H9 (cell line): ENCODE results near the gene DGKB. TPM values are rescaled to one million over a fixed set of nuclear protein-coding genes. Genes with fewer than 3 reads are reported as not detected.

Experiments
- DNase-seq: peaks from one replicate; pipeline ENCODE4 v3.0.0-alpha.2; 2017
- H2AFZ ChIP-seq: one replicate; pipeline ENCODE4 v1.6.1; 2013; ENCODE audit warnings: mild to moderate bottlenecking, low read length, control low read depth, moderate library complexity
- H2AK5ac ChIP-seq: 2 replicates; pipeline ENCODE4 v1.6.1; 2013; ENCODE audit warnings: low read length, control low read depth, mixed read lengths; ENCODE audit not compliant: insufficient read length
- H2BK120ac ChIP-seq: one replicate; pipeline ENCODE4 v1.6.1; 2013; ENCODE audit warnings: low read depth, mild to moderate bottlenecking, low read length, control low read depth, inconsistent platforms; ENCODE audit not compliant: poor library complexity, severe bottlenecking
- H2BK12ac ChIP-seq: 2 replicates; pipeline ENCODE4 v1.6.1; 2013; ENCODE audit warnings: low read length, control low read depth, mixed read lengths, low read depth; ENCODE audit not compliant: insufficient read length
- H2BK15ac ChIP-seq: 2 replicates; pipeline ENCODE4 v1.6.1; 2013; ENCODE audit warnings: low read depth, low read length, control low read depth
- H2BK20ac ChIP-seq: one replicate; pipeline ENCODE4 v1.6.1; 2013; ENCODE audit warnings: low read depth, mild to moderate bottlenecking, low read length, control low read depth, inconsistent platforms; ENCODE audit not compliant: poor library complexity, severe bottlenecking
- H2BK5ac ChIP-seq: 2 replicates; pipeline ENCODE4 v1.6.1; 2013; ENCODE audit warnings: low read length, control low read depth, mixed read lengths; ENCODE audit not compliant: insufficient read length
- H3K14ac ChIP-seq: 2 replicates; pipeline ENCODE4 v1.6.1; 2013; ENCODE audit warnings: low read length, control low read depth; ENCODE audit not compliant: insufficient read depth
- H3K18ac ChIP-seq: 2 replicates; pipeline ENCODE4 v1.6.1; 2013; ENCODE audit warnings: low read depth, mild to moderate bottlenecking, mixed read lengths, low read length, control low read depth; ENCODE audit not compliant: insufficient read length
- H3K23ac ChIP-seq: 2 replicates; pipeline ENCODE4 v1.6.1; 2013; ENCODE audit warnings: low read length, control low read depth, mixed read lengths, low read depth; ENCODE audit not compliant: insufficient read length
- H3K23me2 ChIP-seq: 2 replicates; pipeline ENCODE4 v1.6.1; 2013; ENCODE audit warnings: low read depth, mild to moderate bottlenecking, mixed read lengths, low read length, control low read depth; ENCODE audit not compliant: insufficient read length, poor library complexity, severe bottlenecking
- H3K27ac ChIP-seq: 2 replicates; pipeline ENCODE4 v1.5.1; 2013; ENCODE audit warnings: low read length, control low read depth, mixed read lengths, low read depth; ENCODE audit not compliant: insufficient read length
- H3K27me3 ChIP-seq: 2 replicates; pipeline ENCODE4 v1.6.1; 2013; ENCODE audit warnings: low read length, control low read depth, inconsistent platforms; ENCODE audit not compliant: insufficient read depth
- H3K4ac ChIP-seq: 2 replicates; pipeline ENCODE4 v1.6.1; 2013; ENCODE audit warnings: low read depth, mild to moderate bottlenecking, control low read depth, inconsistent platforms, low read length, moderate library complexity
- H3K4me1 ChIP-seq: 2 replicates; pipeline ENCODE4 v1.6.1; 2013; ENCODE audit warnings: low read length, control low read depth, inconsistent platforms; ENCODE audit not compliant: insufficient read depth
- H3K4me2 ChIP-seq: 2 replicates; pipeline ENCODE4 v1.6.1; 2013; ENCODE audit warnings: low read length, control low read depth, mixed read lengths; ENCODE audit not compliant: insufficient read length, insufficient read depth
- H3K56ac ChIP-seq: 2 replicates; pipeline ENCODE4 v1.6.1; 2013; ENCODE audit warnings: low read depth, mild to moderate bottlenecking, mixed read lengths, low read length, control low read depth; ENCODE audit not compliant: insufficient read length
- H3K79me1 ChIP-seq: 2 replicates; pipeline ENCODE4 v1.6.1; 2013; ENCODE audit warnings: low read depth, mild to moderate bottlenecking, moderate library complexity, low read length, control low read depth, inconsistent platforms; ENCODE audit not compliant: insufficient read depth, poor library complexity, severe bottlenecking
- H3K79me2 ChIP-seq: 2 replicates; pipeline ENCODE4 v1.6.1; 2013; ENCODE audit warnings: low read length, control low read depth, inconsistent platforms; ENCODE audit not compliant: insufficient read depth
- H3K9ac ChIP-seq: 2 replicates; pipeline ENCODE4 v1.6.1; 2013; ENCODE audit warnings: low read length, control low read depth, mixed read lengths; ENCODE audit not compliant: insufficient read length; ENCODE audit errors: extremely low read depth
- H3K9me3 ChIP-seq: one replicate; pipeline ENCODE4 v1.6.1; 2013; ENCODE audit warnings: low read depth, low read length, inconsistent platforms; ENCODE audit not compliant: control insufficient read depth
- H3T11ph ChIP-seq: one replicate; pipeline ENCODE4 v1.6.1; 2013; ENCODE audit warnings: mild to moderate bottlenecking, low read length, control low read depth, inconsistent platforms
- H4K20me1 ChIP-seq: one replicate; pipeline ENCODE4 v1.6.1; 2013; ENCODE audit not compliant: control insufficient read depth, insufficient read length, insufficient read depth
- H4K5ac ChIP-seq: 2 replicates; pipeline ENCODE4 v1.6.1; 2013; ENCODE audit warnings: low read depth, mild to moderate bottlenecking, mixed read lengths, low read length, control low read depth; ENCODE audit not compliant: insufficient read length
- H4K8ac ChIP-seq: replicated peaks from 2 replicates; pipeline ENCODE4 v1.6.1; 2013; ENCODE audit warnings: low read length, control low read depth, mixed read lengths, low read depth; ENCODE audit not compliant: insufficient read length
- H4K91ac ChIP-seq: 2 replicates; pipeline ENCODE4 v1.6.1; 2013; ENCODE audit warnings: low read depth, mild to moderate bottlenecking, moderate library complexity, mixed read lengths, low read length, control low read depth; ENCODE audit not compliant: insufficient read length
- H3K27ac Mint-ChIP-seq, 3 experiments: 2 replicates in 2 of 3; 3 replicates in 1 of 3; pipeline ENCODE4 v1.8.0; 2020 to 2021; ENCODE audit warnings: mixed read lengths in 3 of 3, mild to moderate bottlenecking in 1 of 3, moderate library complexity in 1 of 3
- H3K27me3 Mint-ChIP-seq: 2 replicates; pipeline ENCODE4 v1.8.0; 2021; ENCODE audit warnings: low read depth, mild to moderate bottlenecking, moderate library complexity, mixed read lengths
- H3K36me3 Mint-ChIP-seq, 3 experiments: 2 replicates in 2 of 3; 3 replicates in 1 of 3; pipeline ENCODE4 v1.8.0; 2020 to 2021; ENCODE audit warnings: low read depth in 3 of 3, mixed read lengths in 3 of 3; ENCODE audit not compliant: insufficient read depth in 1 of 3
- H3K4me1 Mint-ChIP-seq, 2 experiments: 2 replicates each; pipeline ENCODE4 v1.8.0; 2020; ENCODE audit warnings: mixed read lengths in 2 of 2
- H3K4me3 Mint-ChIP-seq, 2 experiments: 2 replicates in 1 of 2; 3 replicates in 1 of 2; pipeline ENCODE4 v1.8.0; 2020 to 2021; ENCODE audit warnings: mild to moderate bottlenecking in 2 of 2, mixed read lengths in 2 of 2, moderate library complexity in 1 of 2
- H3K9me3 Mint-ChIP-seq, 2 experiments: 2 replicates in 1 of 2; 3 replicates in 1 of 2; pipeline ENCODE4 v1.8.0; 2020; ENCODE audit warnings: mild to moderate bottlenecking in 2 of 2, mixed read lengths in 2 of 2, moderate library complexity in 1 of 2
- CTCF ChIP-seq: fragments of 200-600 bp; sonication (generic); conservative IDR thresholded peaks from 3 replicates; pipeline ENCODE4 v1.8.0; 2021; ENCODE audit warnings: antibody characterized with exemption, mild to moderate bottlenecking
- WGBS: extraction: QIAGEN DNeasy Blood & Tissue Kit; methylation state at CpG from one replicate; pipeline ENCODE4 v1.1.7; 2013; ENCODE audit warnings: missing lambda C conversion rate, low lambda C conversion rate, mixed read lengths; ENCODE audit not compliant: insufficient read length; ENCODE audit errors: extremely low coverage; 5-methylcytosine and 5-hydroxymethylcytosine counted together
- total RNA-seq: library from RNA; stranded (reverse); gene quantifications from 2 replicates; pipeline ENCODE4 v1.2.1, GENCODE V29; 2021

Gene DGKB
- total RNA-seq, 1 experiment from 2014 or later, result 0.26 TPM

GRCh38 chr7:14870394-14870793 is 32.2 kb downstream of the DGKB start:
- Histone ChIP-seq H3K27me3 (no peaks in the 10 kb centered on the region), H3K18ac (no peak overlapping the region), H2AFZ (no peak overlapping the region), H3K56ac (no peak overlapping the region), H3K9me3 (no peaks in the 10 kb centered on the region), H3K27ac (no peak overlapping the region), H3K9ac (no peak overlapping the region), H3K79me1 (no peaks in the 10 kb centered on the region), H2BK120ac (no peak overlapping the region), H3K4me1 (no peaks in the 10 kb centered on the region), H3K4me2 (no peak overlapping the region), H3K79me2 (no peaks in the 10 kb centered on the region), H2BK5ac (no peak overlapping the region), H2AK5ac (no peak overlapping the region), H3K14ac (no peak overlapping the region), H4K20me1 (no peaks in the 10 kb centered on the region), H4K5ac (no peak overlapping the region), H2BK20ac (no peak overlapping the region), H4K91ac (no peak overlapping the region), H3K4ac (no peak overlapping the region), H2BK12ac (no peak overlapping the region), H3K23ac (no peak overlapping the region), H2BK15ac (no peak overlapping the region), H3T11ph (no peak overlapping the region), H4K8ac (no peak overlapping the region), H3K23me2 (no peaks in the 10 kb centered on the region)
- no peaks in the 10 kb centered on the region for H3K27me3 Mint-ChIP-seq
- H3K4me1 Mint-ChIP-seq, result 0 out of 4 replicates have a peak, but pooled peaks cover 0 to 2% of the 10 kb centered on the region in 2 experiments
- no peak for DNase-seq
- H3K9me3 Mint-ChIP-seq, result peaks cover 13 to 24% of the 10 kb centered on the region in 2 experiments; a peak in 4 of 5 replicates
- WGBS, result no CpG with 5 or more reads among the region's 11 CpGs
- H3K27ac Mint-ChIP-seq, result no peak overlapping the region
- no peak overlapping the region for H3K4me3 Mint-ChIP-seq
- no peak for TF ChIP-seq CTCF
- H3K36me3 Mint-ChIP-seq, result peaks cover 7 to 13% (median 7%) of the 10 kb centered on the region in 3 experiments; a peak in 6 of 7 replicates
